HG02798 (cell line): ENCODE data around the gene B3GLCT.
"Not testable (repeated sequence)": the region's sequence is repeated elsewhere in the genome, so short reads cannot be mapped to it uniquely, and the experiment has no call there.

ENCODE experiments used
- ATAC-seq: cut with Tn5 transposase; IDR thresholded peaks from one replicate; pipeline ENCODE4 v1.9.1; 2021; ENCODE audit warnings: mild to moderate bottlenecking; ENCODE audit not compliant: unreplicated experiment, poor library complexity

Gene B3GLCT

DNA sequence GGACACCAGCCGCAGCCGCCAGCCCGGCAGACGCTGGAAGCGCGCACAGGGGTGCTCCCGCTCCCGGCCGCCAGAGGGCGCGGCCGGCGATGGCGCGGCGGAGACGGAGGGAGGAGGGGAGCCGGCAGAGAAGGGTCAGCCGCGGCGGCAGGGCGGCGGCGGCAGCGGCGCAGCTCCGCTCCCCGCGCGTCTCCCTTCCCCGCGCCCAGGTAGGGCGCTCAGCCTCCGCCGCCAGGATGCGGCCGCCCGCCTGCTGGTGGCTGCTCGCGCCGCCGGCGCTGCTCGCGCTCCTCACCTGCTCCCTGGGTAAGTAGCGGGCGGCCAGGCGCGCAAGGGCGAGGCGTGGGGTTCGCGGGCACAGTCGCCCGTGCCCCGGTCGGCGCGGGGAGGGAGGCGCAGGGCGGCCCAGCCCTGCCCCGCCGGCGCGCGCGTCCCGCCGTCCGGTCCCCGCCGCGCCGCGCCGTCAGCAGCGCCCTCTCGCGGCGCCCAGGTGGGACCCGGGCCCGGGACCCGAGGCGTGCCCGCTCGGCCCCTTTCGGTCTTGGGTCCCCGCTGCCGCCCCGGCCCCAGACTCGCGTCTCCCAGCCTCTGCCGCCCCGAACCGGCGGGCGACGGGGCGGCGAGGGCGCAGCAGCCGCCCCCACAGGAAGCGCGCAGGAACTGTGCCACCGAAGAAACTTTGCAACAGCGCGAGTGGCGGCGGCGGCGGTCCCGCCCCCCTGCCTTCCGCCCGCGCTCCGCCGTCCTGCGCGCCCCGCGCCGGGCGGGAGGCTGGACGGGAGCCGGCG, at the start of gene B3GLCT:
B3GLCT (plus strand) TSS at position 127 of the 788 bp plus-strand sequence; CDS start at position 237, 110 bp downstream.
- ATAC-seq, result peak; percentile 88

DNA sequence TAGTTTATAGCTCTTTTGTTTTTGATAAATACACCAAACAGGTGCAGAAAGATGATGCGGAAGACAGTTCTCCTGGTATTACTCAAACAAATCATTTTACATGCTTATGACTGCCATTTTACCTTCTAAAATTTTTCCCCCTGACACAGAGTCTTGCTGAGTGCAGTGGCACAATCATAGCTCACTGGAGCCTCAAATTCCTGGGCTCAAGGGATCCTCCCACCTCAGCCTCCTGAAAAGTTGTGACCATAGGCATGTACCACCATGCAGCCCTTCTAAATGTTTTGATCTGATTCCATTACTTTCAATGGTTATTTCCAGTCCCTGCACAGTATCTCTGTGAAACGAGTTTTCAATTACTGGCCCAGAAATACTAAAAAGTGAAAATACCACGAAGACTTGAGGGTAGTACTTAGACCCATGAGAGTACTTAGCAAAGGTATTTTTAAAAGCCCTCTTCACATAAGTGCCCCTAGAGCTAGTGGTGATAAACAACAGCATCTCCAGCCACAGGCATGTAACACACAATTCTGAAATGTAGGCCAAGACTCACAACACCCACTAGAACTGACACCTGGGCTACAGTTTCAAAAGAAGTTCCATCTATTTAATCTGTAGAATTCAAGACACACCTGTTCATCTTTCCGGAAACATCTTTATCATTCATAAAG, 49.3 kb upstream of the B3GLCT start:
- ATAC-seq, result no peak

DNA sequence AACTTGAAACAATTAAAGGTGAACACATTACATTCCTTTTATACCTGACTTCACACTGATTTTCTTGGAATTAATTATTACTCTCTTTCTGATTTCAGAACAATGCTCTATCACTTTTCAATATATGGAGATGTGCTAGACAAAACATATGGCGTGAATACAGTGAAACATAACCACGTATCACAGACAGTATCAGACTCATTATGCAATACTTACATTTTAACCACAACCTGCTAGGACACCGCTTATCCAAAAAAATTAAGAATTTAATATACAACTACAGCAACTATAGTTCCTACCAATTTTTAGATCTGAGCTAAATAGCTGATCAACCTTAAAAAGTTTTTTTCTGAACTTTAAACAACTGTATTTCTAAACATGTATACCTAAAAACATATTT, 47.9 kb upstream of the B3GLCT start:
- ATAC-seq, result no peak

DNA sequence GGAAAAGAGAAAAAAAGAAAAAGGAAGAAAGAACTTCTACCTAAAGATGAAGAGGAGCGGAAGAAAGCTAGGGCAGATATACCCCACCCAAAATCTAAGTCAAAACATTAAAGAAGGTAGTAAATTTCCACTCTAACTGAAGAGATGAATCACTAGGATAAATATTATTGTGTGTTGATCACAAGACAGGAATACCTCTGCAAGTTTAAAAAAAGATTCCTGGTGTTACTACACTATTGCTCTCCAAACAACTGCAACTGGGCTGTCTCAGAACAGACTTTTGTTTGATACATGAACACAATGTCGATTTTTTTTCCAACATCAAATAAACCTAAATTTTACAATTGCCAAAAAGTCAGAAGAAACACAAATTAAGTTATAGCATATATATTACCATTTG, 44.8 kb upstream of the B3GLCT start:
- no peak for ATAC-seq

DNA sequence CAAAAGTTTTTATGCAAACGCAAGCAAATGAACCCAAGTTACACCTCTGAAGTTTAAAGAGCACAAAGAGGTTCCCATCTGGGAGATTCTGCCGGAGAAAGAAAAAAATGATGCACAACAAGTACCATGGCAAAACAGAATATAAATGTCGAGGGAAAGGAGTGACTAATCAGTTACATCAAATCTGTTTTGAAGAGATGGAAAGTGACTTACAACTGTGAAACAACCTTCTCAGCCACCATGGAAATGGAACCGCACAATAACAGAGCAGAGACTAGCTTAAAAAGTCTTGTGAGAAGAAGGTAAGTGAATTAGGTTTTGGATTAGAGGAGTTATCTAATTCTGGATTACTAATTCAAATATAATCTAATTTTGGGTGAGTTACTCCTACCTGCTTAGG, 40.5 kb upstream of the B3GLCT start:
- ATAC-seq, result no peak

DNA sequence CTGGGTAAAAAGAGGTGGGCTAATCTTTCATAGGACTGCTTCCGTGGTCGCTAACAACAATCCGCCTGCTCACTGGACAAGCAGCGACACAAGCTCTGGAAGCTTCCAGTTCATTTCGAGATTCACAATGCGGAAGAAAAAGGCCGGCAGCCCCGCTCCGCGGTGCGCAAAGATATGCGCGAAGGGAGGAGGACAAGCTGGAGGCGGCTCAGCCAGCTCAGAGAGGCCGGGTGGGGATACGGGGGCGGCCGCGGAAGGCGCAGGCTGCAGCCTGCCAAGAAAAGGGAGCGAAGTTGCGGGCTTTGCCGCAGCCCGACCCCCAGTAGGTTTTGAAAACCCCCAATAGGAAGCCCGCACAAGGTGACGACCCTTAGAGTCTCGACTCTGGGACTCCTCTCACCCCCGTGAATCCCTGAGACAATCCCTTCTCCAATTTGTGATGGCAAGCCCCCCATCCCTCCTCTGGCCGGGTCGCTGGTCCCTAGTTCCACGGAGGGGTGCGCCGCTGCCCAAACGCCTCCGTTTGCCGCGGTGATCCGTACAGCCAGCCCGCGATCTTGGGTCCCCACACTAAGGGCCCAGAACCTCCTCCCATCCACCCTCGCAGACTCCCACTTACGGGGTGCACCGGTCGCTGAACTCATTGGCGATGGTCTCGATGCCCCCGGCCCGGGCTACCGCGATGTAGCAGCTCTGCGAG, 38.8 kb upstream of the B3GLCT start:
- peak; percentile 24 for ATAC-seq

DNA sequence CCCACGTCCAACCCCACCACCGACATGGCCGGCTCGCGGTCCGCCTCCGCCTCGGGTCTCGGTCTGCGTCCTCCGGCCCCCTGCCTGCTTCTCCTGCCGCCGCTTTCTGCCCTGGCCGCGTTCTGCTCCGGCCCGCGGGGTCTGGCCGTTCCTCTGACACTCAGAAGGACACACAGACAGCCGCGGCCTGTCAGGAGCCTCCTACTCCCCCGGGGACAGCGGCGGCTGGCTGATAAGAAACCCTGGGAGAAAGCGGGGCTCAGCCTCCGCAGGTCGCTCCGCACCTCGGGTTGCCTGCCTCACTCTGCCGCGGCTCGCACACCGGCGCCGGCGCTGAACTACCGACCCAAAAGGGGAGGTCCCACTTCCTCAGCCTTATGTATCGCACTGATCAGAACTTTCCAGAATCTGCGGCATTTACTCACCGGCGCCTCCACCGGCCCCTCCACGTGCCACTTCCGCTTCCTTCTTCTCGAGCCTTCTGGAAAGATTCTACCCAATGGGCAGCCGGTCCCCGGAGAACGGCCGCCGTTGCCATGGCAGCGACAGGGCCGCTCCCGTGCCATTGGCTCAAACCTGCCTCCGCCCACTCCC, 38.1 kb upstream of the B3GLCT start, which contains the start of gene HSPH1:
HSPH1 (minus strand) TSS at position 348 of the 594 bp plus-strand sequence; CDS start at position 26, 322 bp downstream.
- peak; percentile 88 for ATAC-seq

DNA sequence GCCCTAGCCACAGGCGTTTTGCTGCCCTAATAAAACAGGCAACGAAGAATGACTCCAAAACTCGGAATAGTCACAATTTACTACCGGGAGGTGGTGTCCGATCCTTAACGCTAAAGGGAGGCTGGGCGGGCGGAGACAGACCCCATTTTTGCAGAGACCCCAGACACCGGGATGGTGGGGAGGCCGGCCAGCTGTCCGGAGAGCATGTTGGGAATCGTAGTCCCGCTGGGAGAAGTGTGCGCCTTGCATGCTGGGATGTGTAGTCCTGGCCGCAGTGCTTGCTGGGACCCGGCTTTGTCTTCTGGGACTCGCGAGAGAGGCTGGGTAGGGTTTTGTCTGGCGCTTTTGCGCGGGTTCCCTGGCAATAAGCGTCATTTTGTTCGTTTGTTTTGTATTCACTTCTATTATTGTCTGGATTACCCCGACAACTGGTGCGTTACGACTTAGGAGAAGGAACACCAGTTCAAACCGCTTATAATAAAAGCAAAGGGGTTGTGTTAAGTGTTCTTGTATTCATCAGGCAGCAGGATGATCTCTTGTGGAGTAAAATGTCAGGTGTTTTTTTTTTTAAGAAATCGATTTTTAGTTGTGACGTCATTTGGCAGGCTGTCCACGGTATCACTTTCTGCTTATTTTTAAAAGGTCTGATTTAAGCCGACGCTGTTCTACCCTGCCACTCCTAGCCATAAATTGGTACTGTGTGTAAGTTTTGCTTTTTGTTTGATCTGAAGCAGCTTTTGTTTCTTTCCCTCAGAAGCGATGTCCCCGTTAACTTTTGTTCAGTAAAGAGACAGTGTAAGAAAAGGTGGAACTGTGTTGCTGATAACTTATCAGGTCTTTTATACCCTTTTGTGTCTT, 37.4 kb upstream of the B3GLCT start:
- ATAC-seq, result peak; percentile 86

DNA sequence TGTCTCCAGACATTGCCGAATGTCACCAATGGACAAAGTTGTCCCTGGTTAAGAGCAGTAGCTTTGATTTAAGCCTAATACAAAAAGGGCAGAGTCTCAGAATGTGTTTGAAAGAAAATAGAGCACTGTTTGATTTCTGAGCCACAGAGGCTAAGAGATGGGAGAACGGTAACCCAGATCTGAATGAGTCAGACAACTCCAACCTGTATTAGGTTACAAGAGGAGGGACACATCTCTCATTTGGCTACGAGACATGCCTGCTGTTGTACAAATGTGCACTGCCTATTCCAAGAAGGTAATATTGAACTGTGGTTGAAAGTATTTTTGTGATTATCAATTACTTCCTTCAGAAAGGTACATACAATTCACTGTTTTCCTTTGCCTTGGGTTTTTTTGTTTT, 33.2 kb upstream of the B3GLCT start:
- no peak for ATAC-seq

DNA sequence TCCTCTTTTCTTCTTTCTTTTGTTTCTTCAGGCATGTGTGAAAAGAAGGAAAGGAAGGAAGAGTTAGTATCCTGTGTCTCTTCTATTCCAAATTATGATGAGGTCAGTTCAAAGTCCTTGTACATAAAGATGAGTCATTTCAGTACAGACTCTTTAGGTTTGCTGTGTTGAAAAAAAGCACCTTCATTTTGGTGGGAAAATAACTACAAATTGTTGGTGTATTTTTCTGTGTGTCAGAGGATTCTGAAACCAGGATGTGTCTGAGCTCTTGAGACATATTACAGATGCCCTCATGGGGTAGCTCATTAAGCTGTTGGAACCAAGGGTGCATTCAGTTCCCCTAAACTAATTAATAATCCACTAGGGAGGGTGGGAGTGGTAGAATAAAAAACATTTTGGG, 32.3 kb upstream of the B3GLCT start:
- ATAC-seq, result peak; percentile 41

DNA sequence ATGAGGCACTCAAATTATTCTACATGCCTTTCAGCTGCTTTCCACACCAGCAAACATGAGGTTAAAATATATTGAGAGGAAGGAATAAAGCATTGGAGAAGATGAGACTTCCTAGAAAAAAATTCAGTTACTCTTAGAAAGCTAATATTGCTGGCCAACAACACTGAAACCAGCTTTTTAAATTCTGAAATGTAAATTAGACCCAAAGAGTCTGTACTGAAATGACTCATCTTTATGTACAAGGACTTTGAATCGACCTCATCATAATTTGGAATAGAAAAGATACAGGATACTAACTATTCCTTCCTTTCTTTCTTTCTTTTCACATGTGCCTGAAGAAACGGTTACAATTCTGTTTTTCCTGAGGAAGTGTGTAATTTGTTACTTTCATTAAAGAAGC, 31.6 kb upstream of the B3GLCT start:
- peak; percentile 57 for ATAC-seq

DNA sequence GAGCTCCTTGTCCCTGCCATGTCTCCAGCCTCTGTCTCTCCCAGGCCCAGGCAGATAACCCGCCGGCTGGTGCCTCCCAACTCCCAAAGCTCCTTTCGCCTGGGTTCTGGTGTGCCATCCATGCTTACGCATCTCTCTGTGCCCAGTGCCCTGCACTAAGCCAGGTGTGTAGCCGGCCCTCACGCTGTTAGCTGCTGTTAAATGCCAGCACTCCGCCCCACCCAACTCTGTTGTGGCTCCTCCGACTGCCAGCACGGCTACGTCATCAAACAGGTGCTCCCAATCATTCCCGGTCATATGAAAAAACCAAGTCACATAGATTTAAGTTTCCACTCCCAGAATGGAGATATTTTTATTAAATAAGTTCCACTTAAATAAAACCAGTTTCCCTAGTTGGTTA, 31.0 kb upstream of the B3GLCT start:
- ATAC-seq, result no peak

DNA sequence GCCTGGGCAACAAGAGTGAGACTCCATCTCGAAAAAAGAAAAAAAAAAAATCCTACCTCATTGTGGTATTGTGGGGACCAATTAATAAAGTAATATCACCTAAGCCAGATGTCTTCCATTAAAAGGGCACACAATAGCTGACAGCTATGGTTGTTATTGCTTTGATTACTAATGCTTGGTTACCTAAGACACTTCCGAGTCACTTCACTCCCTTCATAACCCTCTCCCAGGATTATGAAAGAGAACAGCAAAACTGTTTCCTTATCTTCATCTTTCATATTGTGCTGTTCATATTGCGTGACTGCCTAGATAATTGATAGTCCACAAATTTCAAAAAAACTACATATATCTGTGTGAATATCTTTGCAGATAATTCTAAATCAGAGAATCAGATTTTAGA, 27.8 kb upstream of the B3GLCT start:
- no peak for ATAC-seq

DNA sequence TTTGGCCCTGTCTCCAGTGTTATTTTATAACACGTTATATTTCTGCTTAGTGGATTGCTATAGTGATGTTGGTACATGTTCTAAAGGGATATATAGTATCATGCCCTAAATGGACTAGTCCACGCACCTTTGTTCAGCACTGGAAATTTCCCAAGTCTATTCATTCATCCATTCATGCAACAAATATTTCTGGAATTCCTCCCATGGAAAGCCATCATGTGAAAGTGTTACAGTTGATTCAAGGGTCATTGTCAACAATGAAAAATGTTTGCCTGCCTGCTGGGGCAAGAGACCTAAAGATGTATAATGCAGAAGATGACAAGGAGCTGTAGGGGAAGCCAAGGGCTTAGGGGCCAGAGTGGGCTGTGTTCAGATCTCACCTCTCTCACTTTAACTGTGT, 27.2 kb upstream of the B3GLCT start:
- no peak for ATAC-seq

DNA sequence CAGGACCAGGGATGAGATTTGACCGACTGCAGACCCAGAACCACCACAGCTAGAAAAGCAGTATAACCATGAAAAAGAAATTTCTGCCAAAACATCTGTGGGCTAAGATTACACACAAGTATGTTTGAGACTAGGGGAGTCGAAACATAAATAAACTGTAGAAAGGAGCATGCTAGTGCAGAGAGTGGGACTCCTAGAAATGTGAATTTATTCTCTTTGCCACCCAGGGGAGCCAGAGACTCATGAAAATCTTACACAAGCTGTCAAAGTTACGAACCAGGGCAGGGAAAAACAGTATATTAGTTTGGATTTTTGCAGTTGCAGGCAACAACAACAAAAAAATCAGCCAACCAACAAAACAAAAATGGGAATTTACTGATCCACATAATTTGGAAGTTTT, 25.8 kb upstream of the B3GLCT start:
- ATAC-seq, result no peak

DNA sequence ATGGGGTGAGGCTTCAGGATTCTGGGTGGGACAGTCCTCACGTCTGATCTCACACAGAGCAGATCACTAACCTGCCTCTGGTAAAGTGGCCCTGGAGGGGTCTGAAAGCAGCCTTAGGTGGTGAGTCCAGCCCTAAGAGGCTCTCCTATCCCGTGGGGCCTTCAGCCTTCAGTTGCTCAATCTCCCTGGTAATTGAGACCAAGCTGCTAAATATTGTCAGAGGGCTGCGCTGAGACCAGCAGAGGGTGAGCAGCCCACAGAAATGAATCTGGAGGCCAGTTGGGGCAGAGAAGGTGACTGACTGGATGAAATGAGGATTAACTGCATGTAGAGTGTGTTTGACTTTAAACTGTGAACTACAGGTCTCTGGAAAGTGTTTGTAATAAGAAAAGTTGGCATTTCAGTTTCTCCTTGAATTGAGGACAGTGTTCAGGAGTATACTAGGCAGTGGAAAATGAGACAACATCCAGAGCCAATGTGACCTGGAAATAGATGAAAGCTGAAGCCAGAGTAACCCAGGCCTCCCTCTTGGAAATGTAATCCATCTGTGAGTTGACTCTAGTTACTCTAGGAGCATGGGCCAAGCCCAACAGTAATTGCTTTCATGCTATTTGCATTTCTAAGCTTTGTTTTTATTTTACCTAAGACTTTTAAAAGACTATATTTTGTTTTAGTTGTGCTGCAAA, 23.8 kb upstream of the B3GLCT start:
- ATAC-seq, result no peak

DNA sequence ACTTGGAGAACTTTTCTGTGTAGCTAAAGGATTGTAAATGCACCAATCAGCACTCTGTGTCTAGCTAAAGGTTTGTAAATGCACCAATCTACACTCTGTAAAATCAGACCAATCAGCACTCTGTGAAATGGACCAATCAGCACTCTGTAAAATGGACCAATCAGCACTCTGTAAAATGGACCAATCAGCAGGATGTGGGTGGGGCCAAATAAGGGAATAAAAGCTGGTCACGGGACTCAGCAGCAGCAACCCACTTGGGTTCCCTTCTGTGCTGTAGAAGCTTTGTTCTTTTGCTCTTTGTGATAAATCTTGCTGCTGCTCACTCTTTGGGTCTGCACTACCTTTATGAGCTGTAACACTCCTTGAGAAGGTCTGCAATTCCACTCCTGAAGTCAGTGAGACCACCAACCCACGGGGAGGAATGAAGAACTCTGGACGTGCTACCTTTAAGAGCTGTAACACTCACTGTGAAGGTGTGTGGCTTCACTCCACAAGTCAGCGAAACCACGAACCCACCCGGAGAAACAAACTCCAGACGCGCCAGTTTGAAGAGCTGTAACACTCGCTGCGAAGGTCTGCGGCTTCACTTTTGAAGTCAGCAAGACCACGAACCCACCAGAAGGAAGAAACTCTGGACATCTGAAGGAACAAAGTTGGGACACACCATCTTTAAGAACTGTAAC, 21.8 kb upstream of the B3GLCT start:
- not testable (repeated sequence) for ATAC-seq

DNA sequence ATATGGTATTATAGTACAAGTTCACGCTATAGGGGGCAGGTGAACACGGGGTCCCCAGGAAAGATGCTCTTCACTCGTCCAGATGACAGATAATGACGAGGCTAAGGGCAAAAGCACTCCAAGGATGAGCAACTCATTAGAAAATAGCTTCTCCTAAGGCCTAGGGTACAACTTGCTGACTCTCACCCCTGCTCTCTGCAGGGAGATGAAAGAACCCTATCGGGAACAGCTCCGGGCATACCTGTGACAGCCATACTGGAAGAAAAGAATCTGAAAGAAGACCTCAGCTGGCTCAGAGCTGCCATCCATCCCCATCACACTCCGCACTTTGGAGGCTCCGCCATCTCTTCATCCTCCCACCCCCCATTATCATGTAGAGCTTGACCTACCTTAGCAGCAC, 20.5 kb upstream of the B3GLCT start:
- ATAC-seq, result no peak

DNA sequence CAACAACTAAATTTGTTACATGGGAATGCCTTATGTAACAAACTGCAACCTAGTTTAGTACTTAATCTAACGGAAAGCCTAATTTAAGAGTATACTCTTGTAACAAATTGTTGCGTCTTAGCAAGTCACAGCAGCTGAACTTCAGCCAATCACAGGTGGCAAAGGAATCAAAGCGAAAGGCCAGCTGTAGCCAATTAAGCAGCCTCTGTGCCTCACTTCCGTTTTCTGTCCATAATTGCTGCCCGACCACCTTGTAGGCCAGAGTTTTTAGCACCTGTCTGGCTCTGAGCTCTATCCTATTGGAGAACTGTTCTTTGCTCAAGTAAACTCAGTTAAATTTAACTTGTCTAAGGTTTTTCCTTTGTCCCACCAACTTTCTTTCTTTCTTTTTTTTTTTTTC, 20.0 kb upstream of the B3GLCT start:
- no peak for ATAC-seq
